MM.1S (cell line): ENCODE data around the gene DZIP1.

Experiments
- DNase-seq: peaks from one replicate; pipeline ENCODE4 v3.0.0-alpha.2; 2015
- H2AFZ ChIP-seq: fragments of 300-600 bp; sonication (generic); 2 replicates; pipeline ENCODE4 v1.6.0; 2016; ENCODE audit warnings: antibody characterized with exemption, low read length
- H3F3A ChIP-seq: fragments of 300-600 bp; sonication (generic); 2 replicates; pipeline ENCODE4 v1.6.1; 2016; ENCODE audit warnings: mild to moderate bottlenecking, antibody characterized with exemption, low read length, moderate library complexity, mixed read lengths; ENCODE audit not compliant: insufficient read depth
- H3K27ac ChIP-seq: fragments of 300-600 bp; sonication (generic); 2 replicates; pipeline ENCODE4 v1.5.1; 2016; ENCODE audit warnings: mild to moderate bottlenecking, low read length
- H3K27me3 ChIP-seq: fragments of 300-600 bp; sonication (generic); replicated peaks from 2 replicates; pipeline ENCODE4 v1.6.0; 2016; ENCODE audit warnings: low read length; ENCODE audit not compliant: insufficient read depth
- H3K36me3 ChIP-seq: fragments of 300-600 bp; sonication (generic); replicated peaks from 2 replicates; pipeline ENCODE4 v1.6.1; 2016; ENCODE audit warnings: mild to moderate bottlenecking, low read length, mixed read lengths; ENCODE audit not compliant: insufficient read depth
- H3K4me1 ChIP-seq: fragments of 300-600 bp; sonication (generic); 2 replicates; pipeline ENCODE4 v1.6.1; 2016; ENCODE audit warnings: low read length, mixed read lengths
- H3K4me2 ChIP-seq: fragments of 300-600 bp; sonication (generic); 2 replicates; pipeline ENCODE4 v1.6.0; 2016; ENCODE audit warnings: low read depth, low read length
- H3K4me3 ChIP-seq: fragments of 300-600 bp; sonication (generic); 2 replicates; pipeline ENCODE4 v1.5.1; 2016; ENCODE audit warnings: low read length, mixed read lengths
- H3K79me2 ChIP-seq: fragments of 300-600 bp; sonication (generic); 2 replicates; pipeline ENCODE4 v1.6.1; 2016; ENCODE audit warnings: mixed run types, low read length, mixed read lengths
- H3K9ac ChIP-seq: fragments of 300-600 bp; sonication (generic); 2 replicates; pipeline ENCODE4 v1.6.1; 2016; ENCODE audit warnings: low read length, mixed read lengths
- H3K9me2 ChIP-seq: fragments of 300-600 bp; sonication (generic); replicated peaks from 2 replicates; pipeline ENCODE4 v1.6.1; 2016; ENCODE audit warnings: mild to moderate bottlenecking, low read length, mixed read lengths; ENCODE audit not compliant: insufficient read depth
- H3K9me3 ChIP-seq: fragments of 300-600 bp; sonication (generic); replicated peaks from 2 replicates; pipeline ENCODE4 v1.6.1; 2016; ENCODE audit warnings: mild to moderate bottlenecking, low read length, mixed read lengths; ENCODE audit not compliant: insufficient read depth
- H4K20me1 ChIP-seq: fragments of 300-600 bp; sonication (generic); 2 replicates; pipeline ENCODE4 v1.6.1; 2016; ENCODE audit warnings: mild to moderate bottlenecking, low read length, moderate library complexity, mixed read lengths; ENCODE audit not compliant: insufficient read depth
- EZH2 ChIP-seq: fragments of 300-600 bp; sonication (generic); optimal IDR thresholded peaks from 2 replicates; pipeline ENCODE3; 2017; ENCODE audit warnings: low read depth, mild to moderate bottlenecking, antibody characterized with exemption, low read length, mixed read lengths
- EZH2phosphoT487 ChIP-seq: fragments of 300-600 bp; sonication (generic); IDR thresholded peaks from 2 replicates; pipeline ENCODE4 v1.6.1; 2018; ENCODE audit warnings: antibody characterized with exemption, low read length
- TF ChIP-seq, protein P1 (sequence below): fragments of 300-600 bp; sonication (generic); IDR thresholded peaks from 2 replicates; pipeline ENCODE4 v1.5.1; 2016; ENCODE audit warnings: antibody characterized with exemption, low read length, mixed read lengths

The DZIP1 gene

DNA sequence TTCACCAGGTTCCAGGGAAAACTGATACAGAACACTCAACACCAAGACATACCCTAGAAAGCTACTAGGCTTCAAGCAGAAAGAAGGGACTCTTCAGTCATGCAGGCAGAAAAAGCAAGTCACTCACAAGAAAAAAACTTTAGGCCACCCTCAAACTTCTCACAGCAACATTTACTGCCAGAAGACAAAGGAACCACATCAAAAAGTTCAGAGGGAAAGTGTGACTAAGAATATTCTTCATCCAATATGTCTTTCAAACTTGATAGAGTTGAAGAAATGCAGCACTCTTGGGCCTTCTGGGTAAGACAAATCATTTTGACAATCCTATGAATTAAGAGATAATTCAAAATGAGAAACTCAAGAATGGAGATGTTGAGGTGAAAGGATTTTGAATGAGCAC is 7.7 kb downstream of the DZIP1 start:
- Histone ChIP-seq H3K9me3 (no peaks in the 10 kb centered on the region), H3K27ac (no peak overlapping the region), H3K4me1 (no peaks in the 10 kb centered on the region), H3K79me2 (no peaks in the 10 kb centered on the region), H3K4me3 (no peak overlapping the region), H3K9me2 (no peaks in the 10 kb centered on the region), H2AFZ (no peak overlapping the region; the same call in 1 of the 2 replicates), H3K27me3 (no peaks in the 10 kb centered on the region), H3K9ac (no peak overlapping the region), H3K36me3 (no peaks in the 10 kb centered on the region), H3K4me2 (no peak overlapping the region), H3F3A (no peaks in the 10 kb centered on the region), H4K20me1 (no peaks in the 10 kb centered on the region)
- no peak for DNase-seq
- TF ChIP-seq EZH2 (no peak), EZH2phosphoT487 (no peak)
- TF ChIP-seq, protein P1, sequence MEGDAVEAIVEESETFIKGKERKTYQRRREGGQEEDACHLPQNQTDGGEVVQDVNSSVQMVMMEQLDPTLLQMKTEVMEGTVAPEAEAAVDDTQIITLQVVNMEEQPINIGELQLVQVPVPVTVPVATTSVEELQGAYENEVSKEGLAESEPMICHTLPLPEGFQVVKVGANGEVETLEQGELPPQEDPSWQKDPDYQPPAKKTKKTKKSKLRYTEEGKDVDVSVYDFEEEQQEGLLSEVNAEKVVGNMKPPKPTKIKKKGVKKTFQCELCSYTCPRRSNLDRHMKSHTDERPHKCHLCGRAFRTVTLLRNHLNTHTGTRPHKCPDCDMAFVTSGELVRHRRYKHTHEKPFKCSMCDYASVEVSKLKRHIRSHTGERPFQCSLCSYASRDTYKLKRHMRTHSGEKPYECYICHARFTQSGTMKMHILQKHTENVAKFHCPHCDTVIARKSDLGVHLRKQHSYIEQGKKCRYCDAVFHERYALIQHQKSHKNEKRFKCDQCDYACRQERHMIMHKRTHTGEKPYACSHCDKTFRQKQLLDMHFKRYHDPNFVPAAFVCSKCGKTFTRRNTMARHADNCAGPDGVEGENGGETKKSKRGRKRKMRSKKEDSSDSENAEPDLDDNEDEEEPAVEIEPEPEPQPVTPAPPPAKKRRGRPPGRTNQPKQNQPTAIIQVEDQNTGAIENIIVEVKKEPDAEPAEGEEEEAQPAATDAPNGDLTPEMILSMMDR: no peak

DNA sequence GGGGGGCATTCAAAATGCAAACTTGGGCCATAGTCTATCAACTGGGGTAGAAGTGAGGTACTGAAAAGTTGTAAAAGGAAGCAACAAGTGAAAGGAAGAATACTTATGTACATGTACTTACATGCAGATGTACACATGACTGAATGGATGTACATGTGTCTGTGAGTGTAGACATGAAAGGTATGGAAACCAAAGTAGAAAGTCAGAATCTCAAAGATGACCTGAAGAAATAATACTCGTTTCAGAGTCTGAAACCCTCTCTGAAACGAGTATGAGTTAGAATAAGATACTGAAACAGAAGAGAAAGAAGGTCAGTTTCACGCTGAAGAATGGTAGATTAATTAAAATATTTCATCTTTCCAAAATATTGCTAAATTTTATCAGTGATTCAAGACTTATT is 13.9 kb downstream of the DZIP1 start:
- Histone ChIP-seq H4K20me1 (no peaks in the 10 kb centered on the region), H3K36me3 (no peaks in the 10 kb centered on the region), H3K4me3 (no peak overlapping the region), H2AFZ (no peak overlapping the region), H3K79me2 (no peaks in the 10 kb centered on the region), H3K4me1 (no peaks in the 10 kb centered on the region), H3K9me2 (no peaks in the 10 kb centered on the region), H3K27me3 (no peaks in the 10 kb centered on the region), H3K27ac (no peak overlapping the region), H3K9me3 (no peaks in the 10 kb centered on the region), H3K9ac (no peak overlapping the region), H3F3A (no peaks in the 10 kb centered on the region), H3K4me2 (no peak overlapping the region)
- DNase-seq: no peak
- no peak for TF ChIP-seq EZH2
- TF ChIP-seq, protein P1: no peak
- TF ChIP-seq EZH2phosphoT487: no peak

DNA sequence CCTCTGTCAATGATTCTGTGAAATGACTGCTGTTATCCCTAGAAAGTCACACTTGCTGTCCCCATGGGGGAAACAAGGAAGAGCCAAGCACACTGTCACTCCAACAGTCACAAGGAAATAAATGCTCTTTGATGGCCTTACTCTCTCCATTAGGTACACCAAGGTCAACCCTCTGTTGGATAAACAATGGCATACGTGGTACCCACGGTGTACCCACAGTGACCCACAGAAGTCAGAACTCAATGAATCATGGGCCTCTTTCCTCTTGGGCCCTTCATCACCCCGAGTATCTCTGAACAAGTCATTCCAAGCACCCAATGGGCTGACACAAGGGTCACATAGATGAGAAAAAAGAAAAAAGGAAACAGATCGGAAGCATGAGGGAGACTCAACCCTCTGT is 15.4 kb downstream of the DZIP1 start:
- H3K79me2 ChIP-seq: no peaks in the 10 kb centered on the region

More for the DNA sequence above, 15.4 kb downstream of the DZIP1 start:
- Histone ChIP-seq H2AFZ (no peak overlapping the region), H3K9me3 (no peaks in the 10 kb centered on the region), H3K36me3 (no peaks in the 10 kb centered on the region), H4K20me1 (no peaks in the 10 kb centered on the region), H3K27ac (no peak overlapping the region), H3F3A (no peaks in the 10 kb centered on the region), H3K9ac (no peak overlapping the region), H3K4me3 (no peak overlapping the region), H3K9me2 (no peaks in the 10 kb centered on the region), H3K4me2 (no peak overlapping the region), H3K27me3 (no peaks in the 10 kb centered on the region), H3K4me1 (no peaks in the 10 kb centered on the region)
- TF ChIP-seq EZH2phosphoT487 (no peak), EZH2 (no peak)
- TF ChIP-seq, protein P1: no peak
- DNase-seq: no peak
